ENCODE data around the gene LZTS3.
A peak's percentile ranks its signal among the peaks of the same experiment; 100 is the strongest.
"Not testable (repeated sequence)": the region's sequence is repeated elsewhere in the genome, so short reads cannot be mapped to it uniquely, and the experiment has no call there.

The LZTS3 gene

DNA sequence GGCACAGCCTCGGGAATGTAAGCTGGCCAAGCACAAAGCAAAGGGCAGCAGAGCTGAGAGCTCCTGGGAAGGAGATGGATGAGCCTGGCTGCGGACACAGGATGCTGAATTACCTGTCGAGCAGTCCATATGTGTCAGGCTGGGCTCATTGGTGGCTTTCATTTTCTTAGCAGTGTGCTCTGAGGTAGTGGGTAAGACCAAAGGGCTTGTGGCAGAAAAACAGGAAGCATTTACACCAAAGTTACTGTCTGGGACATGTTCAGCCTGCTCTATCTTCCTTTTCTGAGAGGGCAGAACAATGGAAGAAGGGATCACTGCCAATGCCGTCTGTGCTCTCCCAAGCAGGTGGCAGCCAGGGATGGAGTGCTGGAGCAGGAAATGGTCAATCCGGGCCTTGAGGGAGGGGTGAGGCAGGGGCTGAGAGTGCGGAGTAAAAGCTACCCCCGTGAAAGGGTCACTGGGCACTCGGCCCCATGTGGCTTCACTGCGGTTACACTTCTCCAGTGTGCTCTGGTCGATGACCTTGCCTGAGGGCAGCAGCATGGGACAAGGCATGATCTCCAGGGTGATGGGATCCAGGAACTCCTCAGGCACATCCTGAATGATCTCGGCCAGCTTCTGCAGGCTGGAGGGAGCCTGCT, 52.0 kb downstream of the LZTS3 start:
- TF ChIP-seq, protein P1, sequence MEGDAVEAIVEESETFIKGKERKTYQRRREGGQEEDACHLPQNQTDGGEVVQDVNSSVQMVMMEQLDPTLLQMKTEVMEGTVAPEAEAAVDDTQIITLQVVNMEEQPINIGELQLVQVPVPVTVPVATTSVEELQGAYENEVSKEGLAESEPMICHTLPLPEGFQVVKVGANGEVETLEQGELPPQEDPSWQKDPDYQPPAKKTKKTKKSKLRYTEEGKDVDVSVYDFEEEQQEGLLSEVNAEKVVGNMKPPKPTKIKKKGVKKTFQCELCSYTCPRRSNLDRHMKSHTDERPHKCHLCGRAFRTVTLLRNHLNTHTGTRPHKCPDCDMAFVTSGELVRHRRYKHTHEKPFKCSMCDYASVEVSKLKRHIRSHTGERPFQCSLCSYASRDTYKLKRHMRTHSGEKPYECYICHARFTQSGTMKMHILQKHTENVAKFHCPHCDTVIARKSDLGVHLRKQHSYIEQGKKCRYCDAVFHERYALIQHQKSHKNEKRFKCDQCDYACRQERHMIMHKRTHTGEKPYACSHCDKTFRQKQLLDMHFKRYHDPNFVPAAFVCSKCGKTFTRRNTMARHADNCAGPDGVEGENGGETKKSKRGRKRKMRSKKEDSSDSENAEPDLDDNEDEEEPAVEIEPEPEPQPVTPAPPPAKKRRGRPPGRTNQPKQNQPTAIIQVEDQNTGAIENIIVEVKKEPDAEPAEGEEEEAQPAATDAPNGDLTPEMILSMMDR (IDR thresholded peaks at IDR 0.05; ENCODE audit: control insufficient read depth, extremely low read depth, insufficient read depth), result no peak
- DNase-seq (ENCODE audit: low read depth), result no peak
- no peak overlapping the region for H3K4me3 ChIP-seq (ENCODE audit: low read depth, low read length)

DNA sequence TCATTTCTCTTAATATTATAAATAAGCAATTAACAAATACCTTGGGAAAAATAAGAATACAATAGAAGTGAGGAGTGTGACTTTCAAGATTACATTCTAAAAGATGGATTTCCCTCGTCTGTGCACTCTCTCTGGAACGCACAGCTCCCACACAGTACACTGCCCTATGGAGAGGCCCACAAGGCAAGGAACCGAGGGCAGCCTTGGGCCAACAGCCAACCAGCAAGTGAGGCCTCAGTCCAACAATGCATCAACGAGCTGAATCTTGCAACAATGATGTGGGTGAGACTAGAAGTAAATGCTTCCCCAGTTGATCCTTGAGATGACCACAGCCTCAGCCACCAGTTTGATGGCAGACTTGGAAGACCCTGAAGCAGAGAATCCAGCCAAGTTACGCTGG, 54.3 kb downstream of the LZTS3 start:
- DNase-seq (ENCODE audit: low read depth), result no peak
- TF ChIP-seq, protein P1 (IDR thresholded peaks at IDR 0.05; ENCODE audit: control insufficient read depth, extremely low read depth, insufficient read depth), result no peak
- H3K4me3 ChIP-seq (ENCODE audit: low read depth, low read length), result no peak overlapping the region

DNA sequence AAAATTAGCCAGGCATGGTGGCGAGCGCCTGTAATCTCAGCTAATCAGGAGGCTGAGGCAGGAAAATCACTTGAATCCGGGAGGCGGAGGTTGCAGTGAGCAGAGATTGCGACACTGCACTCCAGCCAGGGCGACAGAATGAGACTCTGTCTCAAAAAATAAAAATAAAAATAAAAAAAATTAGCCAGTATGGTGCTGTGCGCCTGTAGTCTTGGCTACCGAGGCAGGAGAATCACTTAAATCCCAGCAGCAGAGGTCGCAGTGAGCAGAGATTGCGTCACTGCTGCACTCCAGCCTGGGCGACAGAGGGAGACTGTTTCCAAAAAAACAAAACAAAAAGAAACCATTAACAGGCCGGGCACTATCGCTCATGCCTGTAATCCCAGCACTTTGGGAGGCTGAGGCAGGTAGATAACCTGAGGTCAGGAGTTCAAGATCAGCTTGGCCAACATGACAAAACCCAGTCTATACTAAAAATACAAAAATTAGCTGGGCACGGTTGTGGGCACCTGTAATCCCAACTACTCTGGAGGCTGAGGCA, 55.4 kb downstream of the LZTS3 start:
- H3K4me3 ChIP-seq (ENCODE audit: low read depth, low read length); DNase-seq (ENCODE audit: low read depth): not testable (repeated sequence)
- TF ChIP-seq, protein P1 (IDR thresholded peaks at IDR 0.05; ENCODE audit: control insufficient read depth, extremely low read depth, insufficient read depth), result 0 out of 2 replicates have a peak, but pooled peaks have one; percentile 9

DNA sequence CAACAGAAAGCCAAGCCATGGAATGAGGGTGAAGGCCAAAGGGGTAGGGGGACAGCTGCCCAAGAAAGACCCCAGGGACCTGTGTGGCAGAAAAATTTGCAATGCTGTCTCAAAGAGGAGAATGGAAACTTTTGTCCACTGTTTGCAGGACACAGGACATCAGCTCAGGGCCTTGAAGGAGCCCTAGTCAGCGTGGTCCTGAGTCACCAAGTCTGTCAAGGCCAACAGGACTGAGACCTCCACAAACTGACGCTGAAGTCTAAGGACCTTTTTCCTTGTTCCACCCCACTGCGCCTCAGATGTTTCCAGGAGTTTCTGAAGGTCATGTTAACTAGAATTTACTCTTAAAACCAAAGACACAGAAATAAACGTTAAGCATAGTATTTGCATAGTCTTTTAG, 57.0 kb downstream of the LZTS3 start:
- TF ChIP-seq, protein P1 (IDR thresholded peaks at IDR 0.05; ENCODE audit: control insufficient read depth, extremely low read depth, insufficient read depth), result no peak
- no peak for DNase-seq (ENCODE audit: low read depth)
- H3K4me3 ChIP-seq (ENCODE audit: low read depth, low read length), result no peak overlapping the region

DNA sequence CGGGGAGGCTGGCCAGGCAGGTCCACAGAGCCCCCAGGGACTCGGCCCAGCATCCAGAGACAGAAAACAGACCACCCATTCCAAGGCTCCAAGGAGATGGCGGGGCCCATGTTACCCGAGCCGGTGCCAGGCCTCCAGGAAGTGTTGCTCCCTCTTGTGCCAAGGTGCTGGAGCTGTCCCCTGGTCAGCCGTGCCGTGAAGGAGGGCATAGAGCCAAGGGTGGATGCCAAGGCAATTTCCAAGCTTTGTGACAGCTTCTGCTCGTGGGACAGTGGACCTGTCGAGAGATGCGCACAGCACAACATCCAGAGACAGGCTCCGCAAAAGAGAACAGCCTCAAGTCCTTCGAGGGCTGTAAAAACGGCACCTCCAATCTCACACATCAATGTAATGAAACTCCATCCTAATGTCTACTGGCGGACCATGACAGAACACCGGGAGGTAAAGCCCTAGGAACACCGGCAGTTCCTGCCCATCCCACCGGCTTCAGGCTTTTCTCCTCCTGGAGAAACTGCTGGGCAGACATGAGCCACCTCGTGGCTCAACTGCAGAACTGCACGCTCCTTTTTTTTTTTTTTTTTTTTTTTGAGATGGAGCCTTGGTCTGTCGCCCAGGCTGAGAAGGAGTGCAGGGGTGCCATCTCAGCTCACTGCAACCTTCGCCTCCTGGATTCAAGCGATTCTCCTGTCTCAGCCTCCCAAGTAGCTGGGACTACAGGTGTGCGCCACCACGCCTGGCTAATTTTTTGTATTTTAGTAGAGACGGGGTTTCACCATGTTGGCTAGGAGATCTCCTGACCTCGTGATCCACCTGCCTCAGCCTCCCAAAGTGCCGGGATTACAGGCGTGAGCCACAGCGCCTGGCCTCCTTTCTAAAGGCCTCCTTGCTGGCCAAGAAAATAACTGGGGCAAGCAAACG, 57.9 kb downstream of the LZTS3 start:
- TF ChIP-seq, protein P1 (IDR thresholded peaks at IDR 0.05; ENCODE audit: control insufficient read depth, extremely low read depth, insufficient read depth), result peak; percentile 61
- no peak overlapping the region for H3K4me3 ChIP-seq (ENCODE audit: low read depth, low read length)
- DNase-seq (ENCODE audit: low read depth), result peak; percentile 2

Measured in LNCaP clone FGC (cell line).